ENCODE measurements around the gene REEP1.

DNA sequence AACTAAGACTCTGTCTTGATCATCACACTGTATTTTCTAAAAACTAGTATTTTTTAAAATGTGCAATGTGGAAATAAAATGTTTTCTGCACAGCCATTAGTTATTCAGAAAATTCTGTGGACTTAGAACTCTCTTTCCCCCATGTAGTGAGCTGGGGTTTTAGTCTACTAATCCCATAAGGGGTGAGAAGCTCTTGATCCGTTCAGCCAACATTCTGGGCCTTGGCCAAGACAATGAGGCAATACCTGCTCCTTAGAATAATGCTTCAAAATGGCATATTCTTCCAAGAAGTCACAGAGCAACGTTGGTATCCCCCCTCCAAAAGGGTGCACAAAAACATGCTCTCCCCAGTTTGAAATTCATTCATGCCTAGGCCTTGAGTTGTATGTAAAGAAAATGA, 4.0 kb downstream of the REEP1 start:
- no peak for TF ChIP-seq POLR2A (IDR thresholded peaks at IDR 0.05)
- TF ChIP-seq, protein P1, sequence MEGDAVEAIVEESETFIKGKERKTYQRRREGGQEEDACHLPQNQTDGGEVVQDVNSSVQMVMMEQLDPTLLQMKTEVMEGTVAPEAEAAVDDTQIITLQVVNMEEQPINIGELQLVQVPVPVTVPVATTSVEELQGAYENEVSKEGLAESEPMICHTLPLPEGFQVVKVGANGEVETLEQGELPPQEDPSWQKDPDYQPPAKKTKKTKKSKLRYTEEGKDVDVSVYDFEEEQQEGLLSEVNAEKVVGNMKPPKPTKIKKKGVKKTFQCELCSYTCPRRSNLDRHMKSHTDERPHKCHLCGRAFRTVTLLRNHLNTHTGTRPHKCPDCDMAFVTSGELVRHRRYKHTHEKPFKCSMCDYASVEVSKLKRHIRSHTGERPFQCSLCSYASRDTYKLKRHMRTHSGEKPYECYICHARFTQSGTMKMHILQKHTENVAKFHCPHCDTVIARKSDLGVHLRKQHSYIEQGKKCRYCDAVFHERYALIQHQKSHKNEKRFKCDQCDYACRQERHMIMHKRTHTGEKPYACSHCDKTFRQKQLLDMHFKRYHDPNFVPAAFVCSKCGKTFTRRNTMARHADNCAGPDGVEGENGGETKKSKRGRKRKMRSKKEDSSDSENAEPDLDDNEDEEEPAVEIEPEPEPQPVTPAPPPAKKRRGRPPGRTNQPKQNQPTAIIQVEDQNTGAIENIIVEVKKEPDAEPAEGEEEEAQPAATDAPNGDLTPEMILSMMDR (IDR thresholded peaks at IDR 0.05): no peak
